ENCODE data around the gene DOCK10. TPM values are rescaled to one million over a fixed set of nuclear protein-coding genes. Genes with fewer than 3 reads are reported as not detected.

DOCK10 gene
- total and polyA plus RNA-seq, 10 of the 15 experiments (the other 5 are each of a cell fraction or from before 2014, with no cell fraction given): 16.9 to 120 (median 85.5) TPM

GRCh38 chr2:224736227-224736626, 306.0 kb downstream of the DOCK10 start:
- intact Hi-C loops (cut with micrococcal nuclease; ENCODE audit: unreplicated experiment): no loop called here
- no peaks in the 10 kb centered on the region for H3K79me2 ChIP-seq (ENCODE audit: control insufficient read depth, insufficient read depth, low read length)
- ATAC-seq (no peak), DNase-seq (ENCODE audit: low read depth, low spot score) (no peak), FAIRE-seq (no peak)
- POLR2A ChIA-PET: no interaction called here
- RAD21 ChIA-PET (ENCODE audit: unreplicated experiment): no interaction called here
- 53% methylated on average over 1 of the region's 1 CpG for WGBS (ENCODE audit: insufficient coverage, insufficient replicate concordance, low lambda C conversion rate, missing lambda C conversion rate)
- H3K4me3 ChIP-seq: no peak overlapping the region
- H3K27me3 ChIP-seq (replicated peaks in 1 of 2; ENCODE audit: control insufficient read depth in 2 of 2, insufficient read depth in 2 of 2, low read length in 1 of 2): no peaks in the 10 kb centered on the region
- SMC1A ChIA-PET (ENCODE audit: uncharacterized antibody, unreplicated experiment): interaction anchor here (1.3 kb wide), 1 partner anchor 12 kb away, joined by 3 read pairs; no protein-coding TSS in a partner anchor
- in situ Hi-C loops (cut with MboI): no loop called here
- CTCF ChIA-PET: no interaction called here
- H3K4me2 ChIP-seq (ENCODE audit: control insufficient read depth, insufficient read depth): no peak overlapping the region
- no peaks in the 10 kb centered on the region for H4K20me1 ChIP-seq (ENCODE audit: control insufficient read depth, insufficient read depth)
- H3K9me3 ChIP-seq (replicated peaks; ENCODE audit: control insufficient read depth, insufficient read depth, low read length): peaks cover 6% of the 10 kb centered on the region; the same call in 2 of the 3 replicates
- H2AFZ ChIP-seq (ENCODE audit: control insufficient read depth, low read depth, low read length): no peak overlapping the region
- H3K4me1 ChIP-seq (ENCODE audit: control insufficient read depth, insufficient read depth, low read length): no peaks in the 10 kb centered on the region
- no peak overlapping the region for H3K9ac ChIP-seq (ENCODE audit: control insufficient read depth, insufficient read depth, low read length)
- no TSS peak for BruUV-seq (replicated peaks)
- no peak overlapping the region for H3K27ac ChIP-seq (ENCODE audit: control insufficient read depth, insufficient read depth)
- H3K36me3 ChIP-seq (ENCODE audit: control insufficient read depth in 2 of 2, insufficient read depth in 2 of 2, low read length in 1 of 2): no peaks in the 10 kb centered on the region
- TF ChIP-seq CUX1 (IDR thresholded peaks at IDR 0.05; ENCODE audit: insufficient replicate concordance, low read depth, low read length) (no peak), IRF3 (IDR thresholded peaks at IDR 0.05) (no peak), NFYA (IDR thresholded peaks at IDR 0.05; ENCODE audit: borderline replicate concordance, low read depth, low read length) (no peak), SIN3A (IDR thresholded peaks at IDR 0.05; ENCODE audit: low read depth, low read length) (no peak), NFIC (IDR thresholded peaks at IDR 0.05; ENCODE audit: low read depth, low read length) (no peak), NR2F1 (conservative IDR thresholded peaks at IDR 0.05) (no peak), FOS (IDR thresholded peaks at IDR 0.05; ENCODE audit: borderline replicate concordance, extremely low read depth, insufficient read length) (no peak), RAD51 (IDR thresholded peaks at IDR 0.05) (no peak), BMI1 (IDR thresholded peaks at IDR 0.05; ENCODE audit: borderline replicate concordance) (no peak), SUPT20H (IDR thresholded peaks at IDR 0.05; ENCODE audit: borderline replicate concordance, control insufficient read depth, low read depth, low read length) (no peak), DPF2 (IDR thresholded peaks at IDR 0.05) (no peak), NR2C1 (IDR thresholded peaks at IDR 0.05) (no peak), MYB (IDR thresholded peaks at IDR 0.05; ENCODE audit: borderline replicate concordance, low read depth, low read length) (no peak), E2F8 (IDR thresholded peaks at IDR 0.05; ENCODE audit: low read depth, partially characterized antibody) (no peak), TCF12 (IDR thresholded peaks at IDR 0.05; ENCODE audit: low read depth, low read length) (no peak)
